ENCODE results near the gene SIPA1.
A peak's percentile ranks its signal among the peaks of the same experiment; 100 is the strongest.

Gene SIPA1

DNA sequence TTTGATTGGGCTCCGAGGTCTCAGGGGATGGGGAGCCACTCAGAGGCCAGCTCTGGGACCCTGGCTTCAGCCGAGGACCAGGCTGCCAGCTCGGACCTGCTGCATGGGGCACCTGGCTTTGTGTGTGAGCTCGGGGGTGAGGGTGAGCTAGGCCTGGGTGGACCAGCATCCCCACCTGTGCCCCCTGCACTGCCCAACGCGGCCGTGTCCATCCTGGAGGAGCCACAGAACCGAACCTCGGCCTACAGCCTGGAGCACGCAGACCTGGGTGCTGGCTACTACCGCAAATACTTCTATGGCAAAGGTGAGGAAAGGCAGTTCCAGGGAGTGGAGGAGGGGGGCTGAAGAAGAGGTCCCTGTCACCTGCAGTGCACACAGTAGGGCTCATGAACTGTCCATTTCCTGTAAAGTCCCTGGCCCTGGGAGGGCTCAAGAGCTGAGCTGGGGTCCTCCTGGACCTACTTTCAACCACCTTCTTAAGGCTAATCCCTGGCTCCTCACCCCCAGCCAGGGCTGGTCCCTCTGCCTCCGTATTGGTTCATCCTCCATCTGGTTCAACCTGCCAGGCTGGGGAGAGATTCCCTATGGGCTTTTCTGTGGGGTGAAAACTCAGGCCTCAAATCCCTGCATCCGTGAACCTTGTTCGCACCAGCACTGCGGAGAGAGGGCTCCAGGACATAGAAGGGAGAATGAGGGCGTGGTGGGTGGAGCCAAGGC, 3.6 kb downstream of the SIPA1 start:
- no peak for DNase-seq (ENCODE audit: extremely low read depth in 1 of 2, low read depth in 1 of 2)

- no peak for DNase-seq (ENCODE audit: extremely low read depth in 1 of 2, low read depth in 1 of 2)
These were observed 4.2 kb downstream of the SIPA1 start for GRCh38 chr11:65642014-65642671.

DNA sequence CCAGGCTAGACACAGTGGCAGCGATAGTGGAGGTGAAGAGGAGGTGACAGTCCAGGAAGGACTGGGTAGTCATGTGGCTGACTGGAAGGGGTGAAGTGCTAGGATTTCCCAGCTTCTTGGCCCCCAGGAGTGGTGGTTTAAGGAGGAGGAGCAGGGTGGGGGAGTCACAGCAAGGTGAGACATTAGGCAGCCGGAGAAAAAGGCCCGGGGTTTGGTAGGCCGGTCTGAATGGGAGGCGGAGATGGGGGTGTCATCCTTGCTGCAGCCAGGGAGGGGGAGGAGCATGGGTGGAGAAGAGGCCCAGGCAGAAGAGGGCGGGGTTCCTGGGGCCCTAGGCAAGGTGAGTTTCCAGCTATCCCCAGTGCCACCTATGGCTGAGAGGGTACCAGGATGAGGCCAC, 6.1 kb downstream of the SIPA1 start:
- DNase-seq (ENCODE audit: extremely low read depth in 1 of 2, low read depth in 1 of 2), result no peak

- DNase-seq (ENCODE audit: extremely low read depth in 1 of 2, low read depth in 1 of 2), result no peak
These were observed 6.9 kb downstream of the SIPA1 start for GRCh38 chr11:65644837-65645236.

DNA sequence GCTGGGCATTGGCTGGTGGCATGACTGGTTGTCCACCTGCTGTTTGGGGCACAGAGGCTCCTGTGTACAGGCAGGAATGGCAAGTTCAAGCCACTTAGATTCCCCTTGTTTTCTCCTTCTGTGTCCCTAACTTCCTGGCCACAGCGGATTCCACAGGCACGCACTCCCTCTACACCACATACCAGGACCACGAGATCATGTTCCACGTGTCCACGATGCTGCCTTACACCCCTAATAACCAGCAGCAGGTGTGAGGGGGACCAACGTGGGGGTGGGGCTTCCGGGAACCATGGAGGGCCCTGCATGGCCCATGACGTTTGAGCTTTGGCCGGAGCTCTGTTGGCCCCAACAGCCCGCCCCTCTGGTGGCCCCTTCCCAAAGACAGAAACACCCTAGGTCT, 7.8 kb downstream of the SIPA1 start:
- no peak for DNase-seq (ENCODE audit: extremely low read depth in 1 of 2, low read depth in 1 of 2)

- DNase-seq (ENCODE audit: extremely low read depth in 1 of 2, low read depth in 1 of 2), result no peak
These were observed 8.5 kb downstream of the SIPA1 start for GRCh38 chr11:65646288-65646957.

DNA sequence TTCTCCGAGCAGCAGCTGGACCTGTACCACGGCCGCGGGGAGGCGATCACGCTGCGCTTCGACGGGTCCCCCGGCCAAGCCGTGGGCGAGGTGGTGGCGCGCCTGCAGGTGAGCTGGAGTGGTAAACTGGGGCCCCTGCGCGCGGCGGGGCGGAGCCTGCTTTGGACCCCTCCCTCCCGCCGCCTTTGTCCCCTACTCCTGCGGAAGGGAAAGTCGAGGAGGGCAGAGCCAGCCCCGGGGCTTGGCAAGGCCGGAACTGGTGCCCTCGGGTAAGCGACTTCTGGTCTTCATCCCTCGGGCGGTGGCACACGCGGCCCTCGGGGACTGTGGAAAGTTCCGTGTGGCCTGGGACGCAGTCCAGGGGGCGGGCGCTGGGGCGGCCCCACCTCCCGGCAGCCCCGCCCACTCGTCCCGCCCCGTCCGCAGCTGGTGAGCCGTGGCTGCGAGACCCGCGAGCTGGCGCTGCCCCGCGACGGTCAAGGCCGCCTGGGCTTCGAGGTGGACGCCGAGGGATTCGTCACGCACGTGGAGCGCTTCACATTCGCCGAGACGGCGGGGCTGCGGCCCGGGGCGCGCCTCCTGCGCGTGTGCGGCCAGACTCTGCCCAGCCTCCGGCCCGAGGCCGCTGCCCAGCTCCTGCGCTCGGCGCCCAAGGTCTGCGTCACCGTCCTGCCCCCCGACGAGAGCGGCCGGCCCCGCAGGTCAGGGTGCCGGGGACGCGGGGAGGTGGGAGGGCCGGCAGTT, 9.2 kb downstream of the SIPA1 start:
- no peak for DNase-seq (ENCODE audit: extremely low read depth in 1 of 2, low read depth in 1 of 2)

DNA sequence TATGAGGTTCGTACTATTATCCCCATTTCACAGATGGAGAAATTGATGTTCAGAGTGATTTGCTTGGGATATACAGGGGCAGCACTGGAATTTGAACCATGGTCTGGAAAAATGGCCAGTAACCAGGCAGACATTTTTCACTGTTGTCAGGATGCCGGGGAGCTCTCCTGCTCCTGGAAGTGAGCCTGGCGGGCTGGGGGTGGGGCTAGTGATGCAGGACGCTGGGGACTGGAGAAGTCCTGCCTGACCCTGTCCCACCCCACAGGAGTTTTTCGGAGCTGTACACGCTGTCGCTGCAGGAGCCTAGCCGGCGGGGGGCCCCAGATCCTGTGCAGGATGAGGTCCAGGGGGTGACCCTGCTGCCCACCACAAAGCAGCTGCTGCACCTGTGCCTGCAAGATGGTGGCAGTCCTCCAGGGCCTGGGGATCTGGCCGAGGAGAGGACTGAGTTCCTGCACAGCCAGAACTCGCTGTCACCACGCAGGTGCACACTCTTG, 11.1 kb downstream of the SIPA1 start:
- no peak for DNase-seq (ENCODE audit: extremely low read depth in 1 of 2, low read depth in 1 of 2)

DNA sequence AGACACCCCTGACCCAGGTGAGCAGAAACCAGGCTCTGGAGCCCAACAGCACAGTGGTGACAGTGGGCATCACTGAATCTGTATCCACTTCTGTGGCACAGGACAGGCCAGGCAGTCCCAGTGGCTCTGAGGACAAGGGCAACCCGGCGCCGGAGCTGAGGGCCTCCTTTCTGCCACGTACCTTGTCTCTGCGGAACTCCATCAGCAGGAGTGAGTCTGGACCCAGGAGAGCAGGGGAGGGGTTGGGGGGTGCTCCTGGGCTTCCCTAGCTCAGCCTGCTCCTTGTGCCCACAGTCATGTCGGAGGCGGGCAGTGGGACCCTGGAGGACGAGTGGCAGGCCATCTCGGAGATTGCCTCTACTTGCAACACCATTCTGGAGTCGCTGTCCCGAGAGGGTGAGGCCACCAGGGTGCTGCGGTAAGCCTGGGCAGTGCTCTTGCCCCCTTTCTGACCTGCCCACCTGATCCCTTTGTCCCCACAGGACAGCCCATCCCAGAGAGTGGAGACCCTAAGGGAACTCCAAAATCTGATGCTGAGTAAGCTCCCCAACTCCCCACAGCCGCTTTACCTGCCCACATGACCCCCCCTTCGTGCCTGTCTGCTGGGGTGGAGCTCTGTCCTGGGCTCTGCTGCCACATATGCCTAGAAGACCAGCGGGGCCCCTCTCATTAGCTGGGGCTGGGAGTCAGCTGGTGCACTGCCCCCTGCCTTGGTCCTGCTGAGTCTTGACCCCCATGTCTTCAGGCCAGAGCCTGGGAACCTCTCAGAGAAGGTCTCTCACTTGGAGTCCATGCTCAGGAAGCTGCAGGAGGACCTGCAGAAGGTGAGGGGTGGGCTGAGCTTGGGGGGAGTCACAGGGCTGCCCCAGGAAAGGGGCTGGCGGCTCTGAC, 12.0 kb downstream of the SIPA1 start:
- DNase-seq (ENCODE audit: extremely low read depth in 1 of 2, low read depth in 1 of 2), result no peak

GRCh38 chr11:65650547-65651338, 12.8 kb downstream of the SIPA1 start:
- DNase-seq (ENCODE audit: extremely low read depth in 1 of 2, low read depth in 1 of 2), result no peak

GRCh38 chr11:65651339-65651588, 13.4 kb downstream of the SIPA1 start:
- no peak for DNase-seq (ENCODE audit: extremely low read depth in 1 of 2, low read depth in 1 of 2)

- no peak for DNase-seq (ENCODE audit: extremely low read depth in 1 of 2, low read depth in 1 of 2)
These were observed 13.9 kb downstream of the SIPA1 start for GRCh38 chr11:65651589-65652510.

- DNase-seq (ENCODE audit: extremely low read depth in 1 of 2, low read depth in 1 of 2), result peak; percentile 87 to 97
These were observed 14.8 kb downstream of the SIPA1 start for GRCh38 chr11:65652511-65653228.

GRCh38 chr11:65653229-65654225, 15.6 kb downstream of the SIPA1 start:
- no peak for DNase-seq (ENCODE audit: extremely low read depth in 1 of 2, low read depth in 1 of 2)

DNA sequence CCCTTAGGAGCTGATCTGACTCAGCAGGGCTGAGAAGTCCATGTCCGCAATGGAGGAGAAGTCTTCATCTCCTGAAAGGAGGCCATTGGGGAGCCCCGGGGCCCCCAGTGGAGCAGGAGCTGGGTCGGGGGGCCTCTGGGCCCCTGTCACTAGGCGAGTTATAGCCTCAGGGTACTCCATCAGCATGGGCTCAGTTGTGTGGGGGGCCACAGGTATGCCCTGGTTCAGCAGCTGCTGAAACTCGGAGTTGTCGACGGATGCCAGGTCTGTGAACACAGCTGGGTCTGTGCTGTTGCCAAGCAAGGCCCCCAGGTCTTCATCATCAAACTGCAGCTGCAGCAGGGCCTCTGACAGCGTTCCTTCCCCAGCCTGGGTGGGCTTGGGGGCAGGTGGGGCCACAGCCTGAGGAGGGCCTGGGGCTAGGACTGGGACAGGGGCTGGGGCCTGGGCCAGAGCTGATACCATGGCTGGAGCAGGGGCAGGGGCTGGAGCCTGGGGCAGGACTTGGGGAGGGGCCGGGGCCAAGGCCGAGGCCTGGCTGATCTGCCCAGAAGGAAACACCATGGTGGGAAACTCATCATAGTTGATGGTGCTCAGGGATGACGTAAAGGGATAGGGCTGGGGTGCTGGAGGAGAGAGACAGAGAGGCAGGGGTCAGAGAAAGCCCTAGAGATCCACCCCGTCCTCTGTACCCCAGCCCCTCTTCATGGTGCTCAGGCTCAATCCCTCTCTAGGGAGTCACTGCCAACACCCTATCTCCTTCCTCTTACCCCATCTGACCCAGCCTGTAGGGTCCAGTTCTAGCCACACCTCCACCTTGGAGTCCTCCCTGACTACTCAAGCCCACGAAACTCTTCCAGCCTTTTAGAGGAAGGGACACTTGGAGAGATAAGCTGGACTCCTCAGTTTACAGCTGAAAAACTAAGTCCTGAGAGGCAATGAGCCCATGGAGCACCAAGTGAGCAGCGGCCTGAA, 16.8 kb downstream of the SIPA1 start:
- no peak for DNase-seq (ENCODE audit: extremely low read depth in 1 of 2, low read depth in 1 of 2)
